ENCODE data around the gene PRAC1. TPM values are rescaled to one million over a fixed set of nuclear protein-coding genes. Genes with fewer than 3 reads are reported as not detected.
A peak's percentile ranks its signal among the peaks of the same experiment; 100 is the strongest.

PRAC1 gene
- total and polyA plus RNA-seq, 10 of the 15 experiments (the other 5 are each of a cell fraction or from before 2014, with no cell fraction given): not detected

GRCh38 chr17:48745381-48746275 is 23.3 kb upstream of the PRAC1 start:
- H3K4me3 ChIP-seq: no peak overlapping the region
- intact Hi-C loops (cut with micrococcal nuclease; ENCODE audit: unreplicated experiment): no loop called here
- no peak overlapping the region for H3K9ac ChIP-seq (ENCODE audit: control insufficient read depth, insufficient read depth, low read length)
- BruUV-seq (replicated peaks): no TSS peak
- no peaks in the 10 kb centered on the region; the same call in 2 of the 3 replicates for H3K9me3 ChIP-seq (replicated peaks; ENCODE audit: control insufficient read depth, insufficient read depth, low read length)
- CTCF ChIA-PET: interaction anchor here (1.0 to 1.7 kb wide), 3 partner anchors 42 to 133 kb away, joined by 3 to 6 read pairs (median 5); no protein-coding TSS in a partner anchor
- peaks cover 17 to 52% of the 10 kb centered on the region in 2 experiments for H3K27me3 ChIP-seq (replicated peaks in 1 of 2; ENCODE audit: control insufficient read depth in 2 of 2, insufficient read depth in 2 of 2, low read length in 1 of 2)
- peak overlapping the region; percentile 17; the same call in 1 of the 2 replicates for H3K4me2 ChIP-seq (ENCODE audit: control insufficient read depth, insufficient read depth)
- POLR2A ChIA-PET: no interaction called here
- H4K20me1 ChIP-seq (ENCODE audit: control insufficient read depth, insufficient read depth): no peaks in the 10 kb centered on the region
- WGBS (ENCODE audit: insufficient coverage, insufficient replicate concordance, low lambda C conversion rate, missing lambda C conversion rate): 28% methylated on average over 12 of the region's 12 CpGs
- SMC1A ChIA-PET (ENCODE audit: uncharacterized antibody, unreplicated experiment): interaction anchor here (0.8 kb wide), 1 partner anchor 67 kb away, joined by 3 read pairs; no protein-coding TSS in a partner anchor
- in situ Hi-C loops (cut with MboI): no loop called here
- no peaks in the 10 kb centered on the region for H3K4me1 ChIP-seq (ENCODE audit: control insufficient read depth, insufficient read depth, low read length)
- TF ChIP-seq ELK1 (IDR thresholded peaks at IDR 0.05; ENCODE audit: low read depth, low read length) (no peak), TCF7 (IDR thresholded peaks at IDR 0.05; ENCODE audit: borderline replicate concordance) (no peak), IRF3 (IDR thresholded peaks at IDR 0.05) (no peak), STAT1 (conservative IDR thresholded peaks at IDR 0.05) (no peak), EED (IDR thresholded peaks at IDR 0.05; ENCODE audit: low read depth) (no peak), ZBED1 (IDR thresholded peaks at IDR 0.05; ENCODE audit: borderline replicate concordance) (no peak), PAX5 (IDR thresholded peaks at IDR 0.05; ENCODE audit: borderline replicate concordance, low read depth, low read length) (no peak), MEF2B (IDR thresholded peaks at IDR 0.05; ENCODE audit: partially characterized antibody, poor library complexity, severe bottlenecking) (no peak)
- TF ChIP-seq, protein P1, sequence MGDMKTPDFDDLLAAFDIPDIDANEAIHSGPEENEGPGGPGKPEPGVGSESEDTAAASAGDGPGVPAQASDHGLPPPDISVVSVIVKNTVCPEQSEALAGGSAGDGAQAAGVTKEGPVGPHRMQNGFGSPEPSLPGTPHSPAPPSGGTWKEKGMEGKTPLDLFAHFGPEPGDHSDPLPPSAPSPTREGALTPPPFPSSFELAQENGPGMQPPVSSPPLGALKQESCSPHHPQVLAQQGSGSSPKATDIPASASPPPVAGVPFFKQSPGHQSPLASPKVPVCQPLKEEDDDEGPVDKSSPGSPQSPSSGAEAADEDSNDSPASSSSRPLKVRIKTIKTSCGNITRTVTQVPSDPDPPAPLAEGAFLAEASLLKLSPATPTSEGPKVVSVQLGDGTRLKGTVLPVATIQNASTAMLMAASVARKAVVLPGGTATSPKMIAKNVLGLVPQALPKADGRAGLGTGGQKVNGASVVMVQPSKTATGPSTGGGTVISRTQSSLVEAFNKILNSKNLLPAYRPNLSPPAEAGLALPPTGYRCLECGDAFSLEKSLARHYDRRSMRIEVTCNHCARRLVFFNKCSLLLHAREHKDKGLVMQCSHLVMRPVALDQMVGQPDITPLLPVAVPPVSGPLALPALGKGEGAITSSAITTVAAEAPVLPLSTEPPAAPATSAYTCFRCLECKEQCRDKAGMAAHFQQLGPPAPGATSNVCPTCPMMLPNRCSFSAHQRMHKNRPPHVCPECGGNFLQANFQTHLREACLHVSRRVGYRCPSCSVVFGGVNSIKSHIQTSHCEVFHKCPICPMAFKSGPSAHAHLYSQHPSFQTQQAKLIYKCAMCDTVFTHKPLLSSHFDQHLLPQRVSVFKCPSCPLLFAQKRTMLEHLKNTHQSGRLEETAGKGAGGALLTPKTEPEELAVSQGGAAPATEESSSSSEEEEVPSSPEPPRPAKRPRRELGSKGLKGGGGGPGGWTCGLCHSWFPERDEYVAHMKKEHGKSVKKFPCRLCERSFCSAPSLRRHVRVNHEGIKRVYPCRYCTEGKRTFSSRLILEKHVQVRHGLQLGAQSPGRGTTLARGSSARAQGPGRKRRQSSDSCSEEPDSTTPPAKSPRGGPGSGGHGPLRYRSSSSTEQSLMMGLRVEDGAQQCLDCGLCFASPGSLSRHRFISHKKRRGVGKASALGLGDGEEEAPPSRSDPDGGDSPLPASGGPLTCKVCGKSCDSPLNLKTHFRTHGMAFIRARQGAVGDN (IDR thresholded peaks at IDR 0.05): no peak
- H2AFZ ChIP-seq (ENCODE audit: control insufficient read depth, low read depth, low read length): no peak overlapping the region
- RAD21 ChIA-PET (ENCODE audit: unreplicated experiment): no interaction called here
- FAIRE-seq: no peak
- no peaks in the 10 kb centered on the region for H3K36me3 ChIP-seq (ENCODE audit: control insufficient read depth in 2 of 2, insufficient read depth in 2 of 2, low read length in 1 of 2)
- H3K27ac ChIP-seq (ENCODE audit: control insufficient read depth, insufficient read depth): no peak overlapping the region
- DNase-seq (ENCODE audit: low read depth, low spot score): no peak
- ATAC-seq: no peak
- no peaks in the 10 kb centered on the region for H3K79me2 ChIP-seq (ENCODE audit: control insufficient read depth, insufficient read depth, low read length)

Data from GM12878 (cell line).